GM21737 (cell line): ENCODE data around the gene EFCAB8.

Experiments
- ATAC-seq: cut with Tn5 transposase; IDR thresholded peaks from one replicate; pipeline ENCODE4 v1.9.1; 2021; ENCODE audit warnings: mild to moderate bottlenecking, moderate library complexity; ENCODE audit not compliant: unreplicated experiment

EFCAB8 gene

GRCh38 chr20:32908334-32909292 lies 49.9 kb downstream of the EFCAB8 start:
- no peak for ATAC-seq

GRCh38 chr20:32909451-32909850 lies 50.7 kb downstream of the EFCAB8 start:
- ATAC-seq = no peak

GRCh38 chr20:32909896-32910571 lies 51.3 kb downstream of the EFCAB8 start:
- ATAC-seq = no peak

GRCh38 chr20:32911355-32911754 lies 52.6 kb downstream of the EFCAB8 start:
- ATAC-seq = no peak

GRCh38 chr20:32912688-32913087 lies 54.0 kb downstream of the EFCAB8 start:
- ATAC-seq = no peak

GRCh38 chr20:32914031-32914430 lies 55.3 kb downstream of the EFCAB8 start:
- ATAC-seq = no peak

GRCh38 chr20:32917191-32917950 lies 58.6 kb downstream of the EFCAB8 start:
- ATAC-seq = no peak

GRCh38 chr20:32918296-32918695 lies 59.6 kb downstream of the EFCAB8 start:
- ATAC-seq = no peak

GRCh38 chr20:32918751-32919150 lies 60.0 kb downstream of the EFCAB8 start:
- ATAC-seq = no peak

GRCh38 chr20:32920066-32920465 lies 61.3 kb downstream of the EFCAB8 start:
- ATAC-seq = no peak

- ATAC-seq = no peak
These were observed 62.0 kb downstream of the EFCAB8 start for GRCh38 chr20:32920530-32921298.

- no peak for ATAC-seq
These were observed 63.7 kb downstream of the EFCAB8 start for GRCh38 chr20:32922466-32922865.

GRCh38 chr20:32924781-32925180 lies 66.1 kb downstream of the EFCAB8 start:
- ATAC-seq = no peak

- no peak for ATAC-seq
These were observed 66.9 kb downstream of the EFCAB8 start for GRCh38 chr20:32925481-32926196.

GRCh38 chr20:32929162-32929561 lies 70.4 kb downstream of the EFCAB8 start:
- no peak for ATAC-seq

- ATAC-seq = no peak
These were observed 71.5 kb downstream of the EFCAB8 start for GRCh38 chr20:32930181-32930580.

GRCh38 chr20:32930701-32931100 lies 72.0 kb downstream of the EFCAB8 start:
- no peak for ATAC-seq

- no peak for ATAC-seq
These were observed 75.9 kb downstream of the EFCAB8 start for GRCh38 chr20:32934580-32934979.

GRCh38 chr20:32941155-32941885 lies 82.6 kb downstream of the EFCAB8 start:
- no peak for ATAC-seq
